D721Med (cell line): ENCODE measurements around the gene NAPG.
"Not testable (repeated sequence)": the region's sequence is repeated elsewhere in the genome, so short reads cannot be mapped to it uniquely, and the experiment has no call there.

Experiments used
- DNase-seq: peaks from one replicate; pipeline ENCODE4 v3.0.0; 2011; ENCODE audit warnings: low spot score; ENCODE audit not compliant: insufficient read length
- FAIRE-seq: peaks from 2 replicates; lab custom pipeline; 2011; peaks lifted over from hg19 to GRCh38; lab: Jason Lieb, UNC
- TF ChIP-seq, protein P1 (sequence below): IDR thresholded peaks from 2 replicates; pipeline ENCODE4 v1.5.1; 2012; ENCODE audit warnings: mild to moderate bottlenecking, control low read depth; ENCODE audit not compliant: insufficient read depth; ENCODE audit errors: missing control alignments

Gene NAPG

DNA sequence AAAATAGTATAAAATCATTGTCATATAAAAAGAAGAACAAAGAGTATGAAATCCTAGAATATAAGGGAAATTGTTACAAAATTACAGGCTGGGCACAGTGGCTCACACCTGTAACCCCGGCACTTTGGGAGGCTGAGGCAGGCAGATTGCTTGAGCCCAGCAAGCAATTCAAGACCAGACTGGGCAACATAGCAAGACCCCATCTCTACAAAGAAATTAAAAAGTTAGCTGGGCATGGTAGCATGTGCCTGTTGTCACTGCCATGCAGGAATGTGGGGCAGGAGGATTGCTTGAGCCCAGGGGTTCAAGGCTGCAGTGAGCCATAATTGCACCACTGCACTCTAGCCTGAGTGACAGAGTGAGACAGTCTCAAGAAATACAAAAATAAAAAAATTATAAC, 44.8 kb downstream of the NAPG start:
- DNase-seq (no peak), FAIRE-seq (no peak)
- TF ChIP-seq, protein P1, sequence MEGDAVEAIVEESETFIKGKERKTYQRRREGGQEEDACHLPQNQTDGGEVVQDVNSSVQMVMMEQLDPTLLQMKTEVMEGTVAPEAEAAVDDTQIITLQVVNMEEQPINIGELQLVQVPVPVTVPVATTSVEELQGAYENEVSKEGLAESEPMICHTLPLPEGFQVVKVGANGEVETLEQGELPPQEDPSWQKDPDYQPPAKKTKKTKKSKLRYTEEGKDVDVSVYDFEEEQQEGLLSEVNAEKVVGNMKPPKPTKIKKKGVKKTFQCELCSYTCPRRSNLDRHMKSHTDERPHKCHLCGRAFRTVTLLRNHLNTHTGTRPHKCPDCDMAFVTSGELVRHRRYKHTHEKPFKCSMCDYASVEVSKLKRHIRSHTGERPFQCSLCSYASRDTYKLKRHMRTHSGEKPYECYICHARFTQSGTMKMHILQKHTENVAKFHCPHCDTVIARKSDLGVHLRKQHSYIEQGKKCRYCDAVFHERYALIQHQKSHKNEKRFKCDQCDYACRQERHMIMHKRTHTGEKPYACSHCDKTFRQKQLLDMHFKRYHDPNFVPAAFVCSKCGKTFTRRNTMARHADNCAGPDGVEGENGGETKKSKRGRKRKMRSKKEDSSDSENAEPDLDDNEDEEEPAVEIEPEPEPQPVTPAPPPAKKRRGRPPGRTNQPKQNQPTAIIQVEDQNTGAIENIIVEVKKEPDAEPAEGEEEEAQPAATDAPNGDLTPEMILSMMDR, result no peak

DNA sequence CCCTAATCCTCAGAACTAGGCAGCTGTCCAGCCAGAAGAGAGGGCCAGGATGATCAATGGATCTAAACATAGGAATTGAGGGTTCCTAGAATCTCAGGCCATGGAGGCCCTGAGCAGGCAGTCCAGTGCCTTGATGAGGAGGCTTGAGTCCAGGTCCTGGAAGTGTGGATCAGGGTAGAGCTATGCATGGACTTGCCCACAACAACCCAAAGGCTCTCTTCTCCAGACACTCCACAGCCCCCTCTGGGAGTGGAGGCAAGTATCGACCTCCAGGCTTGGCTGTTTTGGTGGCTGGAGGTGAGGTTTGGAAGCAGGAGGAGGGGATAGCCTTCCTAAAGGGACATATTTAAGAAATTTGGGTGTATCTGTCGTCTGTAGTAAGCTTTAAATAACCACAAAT, 45.7 kb downstream of the NAPG start:
- no peak for DNase-seq
- TF ChIP-seq, protein P1, result no peak
- FAIRE-seq, result no peak

GRCh38 chr18:10573261-10573660, 47.4 kb downstream of the NAPG start:
- DNase-seq, FAIRE-seq: not testable (repeated sequence)

DNA sequence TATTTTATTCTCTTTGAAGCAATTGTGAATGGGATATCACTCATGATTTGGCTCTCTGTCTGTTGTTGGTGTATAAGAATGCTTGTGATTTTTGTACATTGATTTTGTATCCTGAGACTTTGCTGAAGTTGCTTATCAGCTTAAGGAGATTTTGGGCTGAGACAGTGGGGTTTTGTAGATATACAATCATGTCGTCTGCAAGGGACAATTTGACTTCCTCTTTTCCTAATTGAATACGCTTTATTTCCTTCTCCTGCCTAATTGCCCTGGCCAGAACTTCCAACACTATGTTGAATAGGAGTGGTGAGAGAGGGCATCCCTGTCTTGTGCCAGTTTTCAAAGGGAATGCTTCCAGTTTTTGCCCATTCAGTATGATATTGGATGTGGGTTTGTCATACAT, 48.6 kb downstream of the NAPG start:
- not testable (repeated sequence) for FAIRE-seq, DNase-seq

GRCh38 chr18:10577842-10578572, 52.2 kb downstream of the NAPG start:
- not testable (repeated sequence) for DNase-seq, FAIRE-seq

GRCh38 chr18:10578573-10578899, 52.7 kb downstream of the NAPG start:
- FAIRE-seq, DNase-seq: not testable (repeated sequence)

GRCh38 chr18:10579079-10579867, 53.4 kb downstream of the NAPG start:
- FAIRE-seq (no peak), DNase-seq (no peak)

GRCh38 chr18:10580215-10580614, 54.4 kb downstream of the NAPG start:
- TF ChIP-seq, protein P1, result no peak
- FAIRE-seq, result no peak

More at GRCh38 chr18:10579079-10579867, 53.4 kb downstream of the NAPG start:
- TF ChIP-seq, protein P1, result no peak

DNA sequence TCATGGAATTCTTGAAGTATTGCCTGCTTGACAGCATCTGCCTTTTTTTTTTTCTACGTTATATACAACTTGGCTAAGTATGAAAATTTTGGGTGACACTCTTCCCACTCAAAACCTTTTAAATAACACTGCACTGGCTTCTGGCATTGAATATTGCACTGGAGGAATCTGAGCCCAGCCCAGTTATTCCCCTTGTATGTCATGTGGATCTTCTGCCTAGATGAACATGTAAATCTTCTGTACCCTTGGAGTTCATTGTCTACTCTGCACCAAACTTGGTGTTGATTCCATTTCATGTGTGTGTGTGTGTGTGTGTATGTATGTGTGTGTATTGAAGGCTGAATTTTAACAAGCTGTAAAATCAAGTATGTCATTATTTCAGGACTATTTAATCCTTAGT, 59.4 kb downstream of the NAPG start:
- TF ChIP-seq, protein P1, result no peak
- FAIRE-seq (no peak), DNase-seq (no peak)

More at GRCh38 chr18:10580215-10580614, 54.4 kb downstream of the NAPG start:
- no peak for DNase-seq
